ENCODE measurements around the gene LPCAT2.

DNA sequence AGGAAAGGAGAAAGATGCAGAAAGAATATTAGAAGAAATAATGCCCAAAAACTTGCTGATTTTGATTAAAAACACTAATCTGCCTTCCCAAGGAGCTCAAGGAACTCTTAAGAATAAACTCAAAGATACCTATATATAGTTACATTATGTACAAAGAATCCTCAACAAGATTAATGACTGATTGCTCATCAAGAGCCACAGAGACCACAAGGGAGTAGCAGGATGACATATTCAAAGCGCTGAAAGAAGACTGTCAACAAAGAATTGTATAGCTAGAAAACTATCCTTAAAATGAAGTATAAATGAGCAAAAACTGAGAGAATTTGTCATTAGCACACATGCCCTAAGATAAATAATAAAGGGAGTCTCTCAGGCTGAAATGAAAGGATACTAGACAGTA is 6.2 kb downstream of the LPCAT2 start:
- TF ChIP-seq, protein P1, sequence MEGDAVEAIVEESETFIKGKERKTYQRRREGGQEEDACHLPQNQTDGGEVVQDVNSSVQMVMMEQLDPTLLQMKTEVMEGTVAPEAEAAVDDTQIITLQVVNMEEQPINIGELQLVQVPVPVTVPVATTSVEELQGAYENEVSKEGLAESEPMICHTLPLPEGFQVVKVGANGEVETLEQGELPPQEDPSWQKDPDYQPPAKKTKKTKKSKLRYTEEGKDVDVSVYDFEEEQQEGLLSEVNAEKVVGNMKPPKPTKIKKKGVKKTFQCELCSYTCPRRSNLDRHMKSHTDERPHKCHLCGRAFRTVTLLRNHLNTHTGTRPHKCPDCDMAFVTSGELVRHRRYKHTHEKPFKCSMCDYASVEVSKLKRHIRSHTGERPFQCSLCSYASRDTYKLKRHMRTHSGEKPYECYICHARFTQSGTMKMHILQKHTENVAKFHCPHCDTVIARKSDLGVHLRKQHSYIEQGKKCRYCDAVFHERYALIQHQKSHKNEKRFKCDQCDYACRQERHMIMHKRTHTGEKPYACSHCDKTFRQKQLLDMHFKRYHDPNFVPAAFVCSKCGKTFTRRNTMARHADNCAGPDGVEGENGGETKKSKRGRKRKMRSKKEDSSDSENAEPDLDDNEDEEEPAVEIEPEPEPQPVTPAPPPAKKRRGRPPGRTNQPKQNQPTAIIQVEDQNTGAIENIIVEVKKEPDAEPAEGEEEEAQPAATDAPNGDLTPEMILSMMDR (IDR thresholded peaks at IDR 0.05), result no peak
- no peak for TF ChIP-seq POLR2AphosphoS5 (IDR thresholded peaks at IDR 0.05)
- TF ChIP-seq EP300 (IDR thresholded peaks at IDR 0.05), result no peak
- no peak for TF ChIP-seq POLR2A (IDR thresholded peaks at IDR 0.05)

All from gastroesophageal sphincter (tissue), 3 donors.